Body of pancreas (tissue), 4 donors: Measurements from ENCODE around the gene HNRNPM. TPM values are rescaled to one million over a fixed set of nuclear protein-coding genes. Genes with fewer than 3 reads are reported as not detected.

Source experiments
- ATAC-seq: fragments of 150-250 bp; one replicate; pipeline ENCODE4 v1.9.1; 2016
- DNase-seq, 4 donors: peaks; one replicate each; pipeline ENCODE4 v3.0.0-alpha.2; 2019
- H3K27ac ChIP-seq, 4 donors: fragments of 200-600 bp; sonication (generic); 1 replicate in 3 of 4; 2 replicates in 1 of 4; pipeline versions ENCODE4 v1.5.1 to v1.6.1; 2016 to 2019; ENCODE audit warnings: mild to moderate bottlenecking in 1 of 4, mixed read lengths in 1 of 4, moderate library complexity in 1 of 4
- H3K27me3 ChIP-seq, 2 donors: fragments of 200-600 bp; sonication (generic); one replicate each; pipeline ENCODE4 v1.6.0; 2016; ENCODE audit warnings: mild to moderate bottlenecking in 1 of 2
- H3K36me3 ChIP-seq, 2 donors: fragments of 200-600 bp; sonication (generic); replicated peaks in 1 of 2; 2 replicates each; pipeline ENCODE4 v1.5.1; 2016; ENCODE audit warnings: low read depth in 2 of 2; ENCODE audit not compliant: insufficient read depth in 1 of 2
- H3K4me1 ChIP-seq: fragments of 200-600 bp; sonication (generic); one replicate; pipeline ENCODE4 v1.6.0; 2016
- H3K4me3 ChIP-seq, 2 donors: fragments of 200-600 bp; sonication (generic); 1 replicate in 1 of 2; 2 replicates in 1 of 2; pipeline ENCODE4 v1.5.1; 2016 to 2019
- H3K9me3 ChIP-seq, 3 donors: fragments of 200-600 bp; sonication (generic); 1 replicate in 2 of 3; 2 replicates in 1 of 3; pipeline ENCODE4 v1.5.1; 2016
- CTCF ChIP-seq, 7 experiments: fragments of 450-650 bp in 4 of 7; fragments of 200-600 bp in 3 of 7; sonication (generic) in 3 of 7; IDR thresholded peaks; one replicate each; pipeline ENCODE4 v1.5.1; 2016 to 2019; ENCODE audit warnings: antibody characterized with exemption in 7 of 7
- POLR2A ChIP-seq, 3 donors: fragments of 450-650 bp; IDR thresholded peaks; one replicate each; pipeline ENCODE4 v1.6.1; 2016; ENCODE audit warnings: antibody characterized with exemption in 3 of 3, mild to moderate bottlenecking in 2 of 3
- whole genome bisulfite sequencing, 2 donors: methylation state at CpG; one replicate each; pipeline ENCODE4 v1.1.5; 2017; 5-methylcytosine and 5-hydroxymethylcytosine counted together
- intact Hi-C: fragments of 100-400 bp; cut with DNase I; formaldehyde crosslinking; loops from one replicate; pipeline ENCODE4 v1.15.1; 2023
- total RNA-seq, 2 donors: library from RNA; depleted of rRNA; stranded (reverse); fragments of >200 nt; gene quantifications; one replicate each; pipeline ENCODE4 v1.1.0, GENCODE V29; 2016

HNRNPM gene
- total RNA-seq, 2 donors from 2014 or later = 64.9 to 146 TPM

DNA sequence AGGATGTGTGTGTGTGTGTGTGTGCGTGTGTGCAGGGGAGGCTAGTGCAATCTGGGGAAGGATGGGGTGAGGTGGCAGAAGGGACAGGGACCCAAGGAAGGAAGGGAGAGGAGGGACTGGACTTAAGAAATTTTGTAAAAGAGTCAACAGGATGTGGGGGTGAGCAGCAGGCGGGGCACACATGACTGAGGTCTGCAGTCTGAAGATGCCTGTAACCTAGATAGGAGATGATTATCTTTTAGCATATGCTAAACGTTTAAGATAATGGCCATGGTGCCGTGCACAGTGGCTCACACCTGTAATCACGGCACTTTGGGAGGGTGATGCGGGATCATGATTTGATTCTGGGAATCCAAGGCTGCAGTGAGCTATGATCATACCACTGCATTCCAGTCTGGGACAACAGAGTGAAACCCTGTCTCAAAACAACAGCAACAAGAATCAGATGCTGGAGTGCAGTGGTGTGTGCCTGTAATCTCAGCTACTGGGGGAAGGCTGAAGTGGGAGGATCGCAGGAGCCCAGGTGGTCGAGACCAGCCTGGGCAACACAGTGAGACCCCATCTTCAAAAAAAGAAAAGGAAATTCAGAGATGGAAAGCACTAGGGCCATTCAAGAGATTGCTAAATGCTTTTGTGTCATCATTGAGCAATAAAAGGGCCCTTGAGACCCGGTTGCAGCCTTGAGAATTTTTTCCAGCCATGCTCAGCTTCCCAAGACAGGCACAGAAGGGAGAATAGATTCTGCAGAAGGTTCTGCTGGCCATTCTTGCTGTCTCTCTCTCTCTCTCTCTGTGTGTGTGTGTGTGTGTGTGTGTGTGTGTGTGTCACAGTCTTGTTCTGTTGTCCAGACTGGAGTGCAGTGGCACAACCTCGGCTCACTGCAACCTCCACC is 73.0 kb downstream of the HNRNPM start:
- no peak overlapping the region for H3K4me3 ChIP-seq
- intact Hi-C loops = no loop called here
- peaks cover 14% of the 10 kb centered on the region for H3K4me1 ChIP-seq
- H3K27ac ChIP-seq = peak overlapping the region in 2 of 4 donors; percentile 44 to 54
- WGBS, 2 donors = 45 to 48% methylated on average over 9 to 10 of the region's 10 CpGs
- H3K9me3 ChIP-seq = no peaks in the 10 kb centered on the region
- TF ChIP-seq POLR2A (IDR thresholded peaks at IDR 0.05) (no peak), CTCF (IDR thresholded peaks at IDR 0.05) (no peak)
- H3K27me3 ChIP-seq = no peaks in the 10 kb centered on the region
- DNase-seq (no peak), ATAC-seq (no peak)
- H3K36me3 ChIP-seq = no peaks in the 10 kb centered on the region

DNA sequence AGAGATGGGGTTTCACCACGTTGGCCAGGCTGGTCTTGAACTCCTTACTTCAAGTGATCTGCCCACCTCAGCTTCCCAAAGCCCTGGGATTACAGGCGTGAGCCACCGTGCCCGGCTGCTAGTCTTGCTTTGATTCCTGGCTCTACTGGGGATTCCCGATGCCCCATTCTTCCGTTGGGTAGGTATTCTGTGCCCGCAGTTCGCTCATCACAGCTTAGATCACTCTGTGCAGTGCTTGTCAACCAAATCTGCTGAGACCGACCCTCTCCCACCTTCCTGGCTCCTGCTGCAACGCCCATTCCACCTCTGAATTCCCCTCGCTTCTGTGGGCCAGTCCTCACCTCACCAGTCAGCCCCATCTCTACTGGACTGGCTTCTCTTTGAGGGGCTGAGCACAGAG is 73.8 kb downstream of the HNRNPM start:
- Histone ChIP-seq H3K27me3 (no peaks in the 10 kb centered on the region), H3K27ac (peak overlapping the region in 1 of 4 donors; percentile 40), H3K4me1 (peaks cover 7% of the 10 kb centered on the region), H3K4me3 (no peak overlapping the region), H3K9me3 (no peaks in the 10 kb centered on the region), H3K36me3 (no peaks in the 10 kb centered on the region)
- intact Hi-C loops = no loop called here
- WGBS, 2 donors = 71 to 80% methylated on average over 11 of the region's 11 CpGs
- TF ChIP-seq POLR2A (IDR thresholded peaks at IDR 0.05) (no peak), CTCF (IDR thresholded peaks at IDR 0.05) (no peak)
- no peak for ATAC-seq
- DNase-seq = no peak

- H3K36me3 ChIP-seq = no peaks in the 10 kb centered on the region
- no peak overlapping the region for H3K27ac ChIP-seq
- TF ChIP-seq POLR2A (IDR thresholded peaks at IDR 0.05) (no peak), CTCF (IDR thresholded peaks at IDR 0.05) (no peak)
- DNase-seq (no peak), ATAC-seq (no peak)
- no peak overlapping the region for H3K4me3 ChIP-seq
- H3K9me3 ChIP-seq = no peaks in the 10 kb centered on the region
- 91 to 94% methylated on average over 6 of the region's 6 CpGs for WGBS, 2 donors
- peaks cover 4% of the 10 kb centered on the region for H3K4me1 ChIP-seq
- no peaks in the 10 kb centered on the region for H3K27me3 ChIP-seq
- intact Hi-C loops = no loop called here
Measured at GRCh38 chr19:8519388-8519787, 74.6 kb downstream of the HNRNPM start.

DNA sequence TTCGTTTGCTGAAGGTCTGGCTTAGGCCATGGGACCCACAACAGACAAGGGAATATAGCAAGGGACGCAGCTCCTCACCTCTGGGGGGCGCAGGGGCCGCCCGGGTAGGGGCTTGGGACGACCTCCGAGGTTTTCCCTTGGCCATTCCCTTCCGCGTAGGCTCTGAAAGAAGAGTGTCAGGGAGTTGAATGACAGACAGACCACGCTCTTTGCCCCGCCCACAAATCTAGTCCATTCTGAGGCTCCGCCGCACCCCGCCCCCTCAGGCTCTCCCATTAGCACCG is 80.6 kb downstream of the HNRNPM start:
- intact Hi-C loops = no loop called here
- TF ChIP-seq CTCF (IDR thresholded peaks at IDR 0.05) (peak in 2 of 7 experiments; percentile 22 to 28), POLR2A (IDR thresholded peaks at IDR 0.05) (no peak)

More for the DNA sequence above, 80.6 kb downstream of the HNRNPM start:
- DNase-seq (no peak), ATAC-seq (peak; percentile 1)
- Histone ChIP-seq H3K27me3 (no peaks in the 10 kb centered on the region), H3K27ac (peak overlapping the region in 3 of 4 donors; percentile 74 to 89 (median 87)), H3K36me3 (no peaks in the 10 kb centered on the region), H3K4me3 (no peak overlapping the region), H3K9me3 (no peaks in the 10 kb centered on the region), H3K4me1 (peaks cover 15% of the 10 kb centered on the region)
- WGBS, 2 donors = 12 to 32% methylated on average over 9 to 15 of the region's 15 CpGs
